Suppressor macrophage treated with lipopolysaccharide for 1 hour (primary cell): ENCODE measurements around the gene TRIM41.
"Not testable (repeated sequence)": the region's sequence is repeated elsewhere in the genome, so short reads cannot be mapped to it uniquely, and the experiment has no call there.

ENCODE experiments used
- DNase-seq, 3 donors: peaks; one replicate each; pipeline ENCODE4 v3.0.0-alpha.2; 2020 to 2022

Gene TRIM41

GRCh38 chr5:181212080-181212479 lies 11.0 kb upstream of the TRIM41 start:
- no peak for DNase-seq

GRCh38 chr5:181212934-181213333 lies 10.1 kb upstream of the TRIM41 start:
- no peak for DNase-seq

- not testable (repeated sequence) for DNase-seq
Measured at GRCh38 chr5:181214249-181214648, 8.8 kb upstream of the TRIM41 start.

- DNase-seq, result no peak
Measured at GRCh38 chr5:181215997-181216989, 6.8 kb upstream of the TRIM41 start.

- DNase-seq, result peak; percentile 61 to 78 (median 67)
Measured at GRCh38 chr5:181217111-181217802, 5.8 kb upstream of the TRIM41 start.

GRCh38 chr5:181217803-181218062 lies 5.3 kb upstream of the TRIM41 start:
- no peak for DNase-seq

- no peak for DNase-seq
Measured at GRCh38 chr5:181218795-181219124, 4.3 kb upstream of the TRIM41 start.

DNA sequence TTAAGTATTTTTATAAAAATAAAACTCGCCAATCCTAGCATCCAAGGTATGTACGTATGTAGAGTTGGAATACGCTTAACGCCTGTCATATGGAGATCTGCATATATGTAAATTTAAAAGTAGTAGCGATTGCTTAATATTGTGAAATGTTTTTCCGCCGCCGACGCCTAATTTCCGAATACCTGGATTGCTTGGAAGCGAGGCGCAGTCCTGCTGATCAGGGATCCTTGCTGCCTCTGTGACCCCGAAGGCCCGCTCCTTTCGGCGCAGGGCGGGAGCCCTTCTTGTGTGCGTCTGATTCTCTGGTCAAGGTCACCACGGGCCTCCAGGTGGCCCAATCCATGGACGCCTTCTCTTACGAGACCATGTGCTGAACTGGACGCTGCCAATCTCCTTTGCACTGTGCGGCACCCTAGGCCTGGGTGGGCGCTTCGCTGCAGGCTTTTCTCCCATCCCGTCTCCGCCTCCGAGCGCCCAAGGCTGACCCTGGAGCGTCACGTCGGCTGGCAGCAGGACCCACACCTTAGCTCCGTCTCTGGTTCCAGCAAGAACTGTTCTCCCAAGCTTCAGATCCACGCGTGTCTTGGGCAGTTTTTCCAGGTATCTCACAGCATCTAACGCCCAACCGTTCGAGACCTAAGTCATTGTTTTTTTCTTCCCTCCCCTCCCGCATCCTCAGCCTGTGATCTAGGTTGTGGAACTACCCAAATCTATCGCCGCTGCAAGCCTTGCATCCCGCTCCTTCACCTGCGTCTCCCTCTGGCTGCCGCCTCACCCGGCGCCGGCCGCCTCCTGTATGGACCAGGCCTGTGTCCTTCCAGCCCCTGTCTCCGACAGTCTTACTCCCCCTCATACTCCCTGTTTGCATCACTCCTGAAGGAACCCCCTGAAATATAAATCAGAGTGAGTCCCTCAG lies 3.6 kb upstream of the TRIM41 start:
- no peak for DNase-seq

- DNase-seq, result no peak
Measured at GRCh38 chr5:181220178-181220515, 2.9 kb upstream of the TRIM41 start.

- DNase-seq, result no peak
Measured at GRCh38 chr5:181221105-181221791, 1.8 kb upstream of the TRIM41 start.

GRCh38 chr5:181221792-181222629 lies 1.1 kb upstream of the TRIM41 start:
- peak; percentile 87 to 93 (median 90) for DNase-seq

- no peak for DNase-seq
Measured at GRCh38 chr5:181222630-181223057, 437 bp upstream of the TRIM41 start.

DNA sequence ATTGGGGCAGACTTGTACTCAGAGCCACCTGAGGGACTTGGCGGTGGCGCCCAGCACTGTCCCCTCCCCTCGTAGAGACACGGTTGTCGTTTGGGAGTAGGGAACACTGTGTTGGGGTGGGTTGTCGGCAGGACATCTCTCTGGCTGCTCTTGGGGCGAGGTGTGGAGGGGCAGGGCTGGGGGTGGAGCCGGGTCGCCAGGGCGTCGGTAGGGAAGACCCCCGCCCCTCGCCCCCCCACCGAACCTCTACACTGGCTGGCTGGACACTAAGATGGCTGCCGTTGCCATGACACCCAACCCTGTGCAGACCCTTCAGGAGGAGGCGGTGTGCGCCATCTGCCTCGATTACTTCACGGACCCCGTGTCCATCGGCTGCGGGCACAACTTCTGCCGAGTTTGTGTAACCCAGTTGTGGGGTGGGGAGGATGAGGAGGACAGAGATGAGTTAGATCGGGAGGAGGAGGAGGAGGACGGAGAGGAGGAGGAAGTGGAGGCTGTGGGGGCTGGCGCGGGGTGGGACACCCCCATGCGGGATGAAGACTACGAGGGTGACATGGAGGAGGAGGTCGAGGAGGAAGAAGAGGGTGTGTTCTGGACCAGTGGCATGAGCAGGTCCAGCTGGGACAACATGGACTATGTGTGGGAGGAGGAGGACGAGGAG lies 778 bp downstream of the TRIM41 start:
- DNase-seq, result peak in 1 of 3 donors; percentile 45

- no peak for DNase-seq
Measured at GRCh38 chr5:181224390-181225229, 1.5 kb downstream of the TRIM41 start.

DNA sequence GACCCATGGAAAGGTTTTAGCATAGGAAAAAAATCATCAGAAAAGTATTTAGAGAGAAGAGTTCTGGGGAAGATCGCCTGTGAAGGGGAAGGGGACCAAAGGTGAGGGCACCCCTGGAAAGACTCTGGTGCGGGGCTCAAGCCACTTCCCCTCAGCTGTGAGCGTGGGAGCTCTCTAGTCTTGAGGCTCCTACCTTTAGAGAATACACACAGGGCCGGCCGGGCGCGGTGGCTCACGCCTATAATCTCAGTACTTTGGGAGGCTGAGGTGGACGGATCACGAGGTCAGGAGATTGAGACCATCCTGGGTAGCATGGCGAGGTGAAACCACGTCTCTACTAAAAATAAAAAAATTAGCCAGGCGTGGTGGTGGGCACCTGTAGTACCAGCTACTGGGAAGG lies 6.9 kb downstream of the TRIM41 start:
- no peak for DNase-seq

GRCh38 chr5:181230551-181230950 lies 7.5 kb downstream of the TRIM41 start:
- no peak for DNase-seq

DNA sequence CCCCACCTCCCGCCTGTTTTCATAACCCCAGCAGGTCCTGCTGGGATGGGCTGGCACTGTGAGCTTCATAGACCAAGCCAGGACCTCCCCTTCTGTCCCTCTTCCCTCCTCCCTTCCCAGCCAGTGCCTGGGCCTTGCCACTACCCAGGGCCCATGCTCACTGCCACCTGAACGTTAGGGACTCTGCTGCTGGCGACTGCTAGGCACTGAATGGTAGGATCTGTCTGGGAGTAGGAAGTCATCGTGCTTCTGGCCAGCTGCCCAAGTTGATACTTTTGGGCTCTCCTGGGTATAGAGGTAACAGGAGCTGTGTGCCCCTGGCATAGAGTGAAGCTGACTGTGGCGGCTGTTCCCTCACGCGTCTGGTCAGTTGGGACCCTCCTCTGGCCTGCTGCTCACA lies 8.4 kb downstream of the TRIM41 start:
- DNase-seq, result no peak

DNA sequence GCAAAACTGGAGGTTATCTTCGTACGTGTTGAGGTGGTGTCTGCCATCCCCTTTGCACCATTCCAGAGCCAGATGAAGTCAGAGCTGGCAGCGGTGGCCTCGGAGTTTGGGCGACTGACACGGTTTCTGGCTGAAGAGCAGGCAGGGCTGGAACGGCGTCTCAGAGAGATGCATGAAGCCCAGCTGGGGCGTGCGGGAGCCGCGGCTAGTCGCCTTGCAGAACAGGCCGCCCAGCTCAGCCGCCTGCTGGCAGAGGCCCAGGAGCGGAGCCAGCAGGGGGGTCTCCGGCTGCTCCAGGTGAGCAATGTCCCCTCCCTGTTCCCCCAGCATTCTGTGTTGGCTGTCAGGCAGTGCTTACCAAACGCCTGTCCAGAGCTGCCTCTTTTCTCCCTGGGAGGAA lies 9.5 kb downstream of the TRIM41 start:
- DNase-seq, result no peak

- DNase-seq, result no peak
Measured at GRCh38 chr5:181233088-181233800, 10.2 kb downstream of the TRIM41 start.
